Measurements from ENCODE around the gene RBSN.
"Not testable (repeated sequence)": the region's sequence is repeated elsewhere in the genome, so short reads cannot be mapped to it uniquely, and the experiment has no call there.

The RBSN gene

GRCh38 chr3:15098503-15099363 is at the start of gene RBSN:
TSS of gene RBSN (minus strand) at chr3:15099148. CDS start at chr3:15096120, 3,028 bp downstream.
- peak; percentile 96 for DNase-seq

- DNase-seq, result no peak
Measured at GRCh38 chr3:15148614-15149013, 49.7 kb upstream of the RBSN start.

DNA sequence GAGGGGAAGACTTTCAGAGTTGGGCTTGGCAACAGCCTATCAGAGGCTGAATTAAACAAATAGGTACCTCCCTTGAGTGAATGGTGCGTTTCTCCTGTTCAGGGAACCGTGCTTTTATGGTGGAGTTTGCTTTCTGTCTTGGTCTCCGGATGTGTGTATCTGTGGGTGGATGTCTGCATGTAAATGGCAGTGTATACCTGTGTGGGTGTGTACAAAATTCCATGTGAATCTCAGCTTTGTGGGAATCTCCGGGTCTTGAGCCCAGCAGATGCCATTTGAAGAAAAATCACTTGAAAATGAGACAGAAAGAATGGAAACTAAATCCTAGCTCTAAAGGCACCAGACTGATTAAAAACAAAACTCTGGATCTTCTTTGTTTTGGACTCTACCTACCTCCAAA is 37.9 kb upstream of the RBSN start:
- not testable (repeated sequence) for DNase-seq

DNA sequence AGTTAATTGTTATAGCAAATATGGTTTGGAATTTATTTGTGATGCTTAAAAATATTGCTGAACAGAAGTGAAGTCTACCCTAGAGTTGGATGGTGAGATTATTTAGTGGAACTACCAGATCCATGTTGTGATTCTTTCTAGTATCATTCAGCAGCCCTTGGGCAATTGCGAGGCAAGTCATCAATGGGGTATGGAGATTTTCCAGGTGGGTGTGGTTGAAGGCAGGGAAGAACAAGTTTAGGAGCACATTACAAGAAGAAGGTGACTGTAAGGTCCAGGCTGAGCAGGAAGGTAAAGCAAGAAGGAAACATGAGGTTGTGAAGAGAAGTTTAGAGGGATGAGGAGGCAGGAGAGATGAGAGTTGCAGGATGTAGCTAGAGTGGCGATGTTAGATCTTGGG is 36.0 kb upstream of the RBSN start:
- DNase-seq, result not testable (repeated sequence)

DNA sequence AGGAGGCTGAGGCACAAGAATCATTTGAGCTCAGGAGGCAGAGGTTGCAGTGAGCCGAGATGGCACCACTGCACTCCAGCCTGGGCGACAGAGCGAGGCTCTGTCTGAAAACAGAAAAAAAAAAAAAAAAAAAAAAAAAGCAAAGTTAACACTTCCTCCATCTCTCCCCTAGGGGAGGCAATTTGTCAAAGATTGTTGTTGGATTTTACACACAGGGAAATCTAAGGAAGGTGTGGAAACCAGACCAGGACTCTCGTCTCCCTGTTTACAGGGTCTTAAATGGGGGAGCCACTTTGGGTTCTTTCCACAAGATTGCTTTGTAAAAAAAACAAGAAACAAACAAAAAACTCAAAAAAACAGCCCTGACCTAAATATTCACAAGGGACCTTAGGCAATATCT is 29.5 kb upstream of the RBSN start:
- not testable (repeated sequence) for DNase-seq

GRCh38 chr3:15126975-15127374 is 28.0 kb upstream of the RBSN start:
- DNase-seq, result not testable (repeated sequence)

DNA sequence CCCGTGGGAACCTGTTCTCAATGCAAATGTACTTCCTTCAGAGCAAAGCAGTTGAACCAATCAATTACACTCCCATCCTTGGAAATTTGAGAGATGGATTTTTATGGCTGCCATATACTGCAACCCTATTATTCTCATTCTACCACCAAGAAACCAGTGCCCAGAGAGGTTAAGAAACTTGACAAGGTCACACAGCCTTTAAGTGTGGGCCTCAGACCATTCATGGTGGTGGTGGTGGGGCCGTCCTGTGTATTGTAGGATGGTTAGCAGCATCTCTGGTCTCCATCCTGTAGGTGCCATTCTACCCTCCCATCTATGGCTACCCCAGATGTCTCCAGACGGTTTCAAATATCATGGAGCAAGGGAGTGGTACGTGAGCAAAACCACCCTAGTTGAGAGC is 23.4 kb upstream of the RBSN start:
- no peak for DNase-seq

DNA sequence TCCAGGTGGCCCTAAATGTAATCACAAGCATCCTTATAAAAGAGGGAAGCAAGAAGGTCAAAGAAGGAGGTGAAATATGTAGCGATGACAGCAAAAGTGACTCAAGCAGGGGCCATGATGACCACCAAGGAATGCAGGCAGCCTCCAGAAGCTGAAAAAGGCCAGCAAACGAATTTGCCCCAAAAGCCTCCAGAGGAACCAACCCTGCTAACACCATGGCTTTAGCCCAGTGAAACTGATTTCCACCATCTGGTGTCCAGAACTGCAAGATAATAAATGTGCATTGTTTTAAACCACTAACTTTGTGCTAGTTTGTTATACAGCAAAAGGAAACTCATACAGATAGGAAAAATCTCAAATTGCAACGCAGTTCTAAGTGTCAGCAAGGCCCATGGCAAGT is 23.0 kb upstream of the RBSN start:
- no peak for DNase-seq

DNA sequence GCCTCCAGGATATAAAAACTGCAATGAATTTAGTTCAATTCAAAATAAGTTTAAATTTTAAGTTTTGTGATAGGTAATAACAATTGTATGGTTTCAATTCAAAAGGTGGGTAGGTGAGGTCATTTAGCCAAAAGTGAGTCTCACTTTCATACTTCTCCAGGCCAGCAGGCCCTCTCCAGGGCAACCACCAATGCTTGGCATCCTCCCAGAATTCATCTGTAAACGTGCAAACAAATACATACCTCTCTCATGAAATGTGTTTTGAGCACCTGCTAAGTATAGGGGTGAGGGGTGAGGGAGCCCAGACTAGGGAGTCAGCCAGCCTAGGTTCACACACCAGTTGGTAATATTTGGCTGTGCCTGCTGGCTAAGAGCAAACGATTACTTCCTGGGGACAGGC is 22.0 kb upstream of the RBSN start:
- no peak for DNase-seq

- no peak for DNase-seq
Measured at GRCh38 chr3:15117011-15117410, 18.1 kb upstream of the RBSN start.

- no peak for DNase-seq
Measured at GRCh38 chr3:15116032-15116669, 17.2 kb upstream of the RBSN start.

DNA sequence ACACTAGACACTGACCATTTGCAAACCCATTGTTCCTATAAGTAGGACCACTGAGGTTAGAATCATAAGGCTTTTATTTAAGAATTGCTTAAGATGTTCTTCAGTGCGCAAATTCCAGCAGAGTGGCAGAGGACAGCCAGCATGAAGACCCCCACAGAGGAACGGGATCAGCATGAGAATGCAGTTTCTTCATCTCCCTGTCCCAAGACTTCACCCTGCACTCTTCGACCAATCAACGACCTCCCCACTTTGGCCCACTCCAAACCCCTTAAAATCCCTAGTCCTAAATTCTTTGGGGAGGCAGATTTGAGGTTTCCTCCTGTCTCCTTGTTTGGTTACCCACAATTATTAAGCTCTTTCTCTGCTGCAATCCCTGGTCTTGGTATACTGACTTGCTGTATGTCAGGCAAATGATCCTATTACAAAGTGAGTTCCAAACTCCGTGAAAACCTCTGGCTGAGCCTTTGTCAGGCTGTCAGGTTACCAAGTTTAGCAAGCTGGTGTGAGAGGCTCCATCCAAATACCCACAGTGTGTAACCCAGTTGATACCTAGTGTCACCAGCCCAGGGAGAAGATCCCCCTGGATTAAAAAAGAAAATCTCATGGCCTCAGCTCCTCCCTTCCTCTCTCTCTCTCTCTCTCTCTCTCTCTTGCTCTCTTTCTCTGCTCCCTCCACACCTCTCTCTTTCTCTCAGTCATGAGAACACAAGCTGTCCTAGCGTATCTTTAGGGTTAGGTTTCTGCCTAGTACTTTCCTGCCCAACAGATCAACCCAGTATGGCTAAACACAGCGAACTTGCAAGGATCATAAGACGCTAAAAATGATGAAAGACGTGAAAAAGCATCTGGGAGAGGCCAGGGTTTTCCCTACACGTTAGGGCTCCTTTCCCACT is 15.8 kb upstream of the RBSN start:
- no peak for DNase-seq

- no peak for DNase-seq
Measured at GRCh38 chr3:15113884-15114283, 14.9 kb upstream of the RBSN start.

DNA sequence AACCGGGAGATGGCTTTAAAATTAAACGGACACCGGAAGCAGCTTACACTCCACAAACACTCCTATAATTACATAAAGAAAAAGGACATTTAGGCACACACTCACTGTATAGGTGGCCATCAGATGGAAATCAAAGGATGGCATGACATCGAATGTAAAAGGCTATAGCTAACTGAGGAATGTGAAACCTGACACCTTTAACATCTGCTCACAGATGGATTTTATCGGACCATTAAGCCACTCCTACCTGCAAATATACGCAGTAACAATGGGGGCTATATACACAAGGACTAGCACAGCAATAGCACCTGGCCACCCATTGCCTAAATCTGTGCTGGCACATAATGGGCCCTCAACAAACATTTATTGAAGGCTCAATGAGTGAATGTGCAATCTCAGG is 14.5 kb upstream of the RBSN start:
- DNase-seq, result no peak

DNA sequence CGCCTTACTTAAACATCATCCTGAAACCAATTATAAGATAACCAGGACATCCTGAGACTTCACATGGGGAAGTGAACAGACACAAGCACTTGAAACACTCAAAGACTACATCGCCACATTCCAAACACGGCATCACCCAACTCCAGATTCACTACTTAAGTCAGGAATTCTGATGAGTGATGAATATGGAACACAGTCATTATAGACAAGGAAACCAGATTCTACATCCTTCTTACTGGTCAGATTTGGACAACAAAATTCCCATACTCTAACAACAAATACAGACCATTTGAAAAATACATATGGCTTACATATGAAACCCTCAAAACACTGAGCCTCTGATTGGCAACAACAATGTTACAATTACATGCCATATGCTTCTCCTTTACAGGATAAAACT is 13.1 kb upstream of the RBSN start:
- no peak for DNase-seq

DNA sequence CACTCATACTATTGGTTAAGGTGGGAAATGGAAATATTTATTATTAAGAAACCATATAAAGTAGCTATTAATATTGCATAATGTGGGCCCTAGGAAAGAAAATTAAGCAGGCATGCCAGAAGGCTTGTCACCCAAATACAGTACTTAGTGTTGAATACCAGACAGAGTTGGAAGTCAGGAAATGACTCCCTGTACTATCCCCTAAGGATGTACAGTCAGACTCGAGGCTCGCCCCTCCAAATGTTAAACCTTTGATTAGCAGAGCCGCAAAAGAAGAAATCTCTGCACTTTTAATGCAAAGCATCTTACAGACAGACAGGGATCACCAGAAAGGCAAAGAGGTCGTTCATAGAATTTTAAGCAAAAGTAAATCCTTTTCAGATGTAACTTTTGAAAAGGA is 11.3 kb upstream of the RBSN start:
- DNase-seq, result no peak

DNA sequence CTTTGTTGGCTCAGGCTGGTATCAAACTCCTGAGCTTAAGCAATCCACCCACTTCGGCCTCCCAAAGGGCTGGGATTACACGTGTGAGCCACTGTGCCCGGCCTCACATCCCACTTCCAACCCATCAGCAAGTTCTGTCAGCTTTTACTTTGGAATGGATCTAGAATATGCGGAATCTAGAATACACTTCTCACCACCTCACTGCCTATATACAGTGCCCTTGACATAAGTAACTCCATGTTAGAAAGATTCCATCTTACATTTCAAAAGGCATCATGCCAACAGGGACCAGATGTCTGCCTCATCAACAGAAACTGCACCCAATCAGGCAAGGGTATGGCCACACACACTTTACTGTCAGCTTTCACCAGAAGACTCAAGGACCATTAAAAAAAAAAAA is 9.9 kb upstream of the RBSN start:
- no peak for DNase-seq

GRCh38 chr3:15108082-15108545 is 9.2 kb upstream of the RBSN start:
- DNase-seq, result peak; percentile 75

DNA sequence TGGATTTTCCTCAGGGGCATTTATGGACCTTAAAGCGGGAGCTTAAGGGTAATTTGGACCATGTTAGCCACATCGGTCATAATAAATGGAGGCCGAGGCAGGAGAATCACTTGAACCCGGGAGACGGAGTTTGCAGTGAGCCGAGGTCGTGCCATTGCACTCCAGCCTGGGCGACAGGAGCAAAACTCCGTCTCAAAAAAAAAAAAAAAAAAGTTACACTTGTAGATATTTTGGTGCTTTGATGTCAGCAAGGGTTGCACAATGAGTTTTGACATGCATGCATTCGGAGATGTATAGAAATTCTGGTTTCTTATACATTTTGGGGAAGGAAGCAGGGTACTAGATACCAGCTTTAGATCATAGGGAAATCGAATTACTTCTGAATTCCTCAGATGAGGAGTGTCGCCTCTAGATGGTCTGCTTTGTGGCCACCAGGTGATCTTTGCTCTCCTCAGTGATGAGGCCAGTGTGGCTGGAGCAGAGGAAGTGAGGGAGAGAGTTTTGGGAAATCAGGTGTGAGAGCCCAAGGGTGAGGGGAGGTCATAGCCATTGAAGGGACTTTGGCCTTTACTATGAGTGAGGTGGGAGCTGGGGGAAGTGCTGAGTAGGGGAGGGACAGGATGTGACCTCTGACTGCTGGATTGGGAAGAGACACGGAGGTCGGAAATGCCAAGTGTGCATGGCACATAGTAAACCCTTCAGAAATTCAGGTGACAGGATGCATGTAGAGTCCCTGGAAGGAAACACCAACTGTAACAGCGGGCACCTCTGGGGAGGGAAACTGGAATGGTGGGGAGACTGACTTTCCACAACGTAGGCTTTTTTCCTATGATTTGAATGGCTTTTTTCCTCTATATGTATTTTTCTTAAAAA is 8.4 kb upstream of the RBSN start:
- no peak for DNase-seq

GRCh38 chr3:15102836-15103235 is 3.9 kb upstream of the RBSN start:
- DNase-seq, result no peak

- no peak for DNase-seq
Measured at GRCh38 chr3:15102256-15102655, 3.3 kb upstream of the RBSN start.

- no peak for DNase-seq
Measured at GRCh38 chr3:15099364-15100098, 583 bp upstream of the RBSN start.

All from stimulated activated CD4-positive, alpha-beta T cell treated with anti-CD3 and anti-CD28 coated beads, Interleukin-4, amount 100 ng/mL, for 24 hours (primary cell).